K562 (cell line): ENCODE data around the gene UBE2D2.

ENCODE experiments used
- MXI1 ChIP-seq: IDR thresholded peaks from 2 replicates; pipeline ENCODE4 v1.6.1; 2011; ENCODE audit warnings: low read depth, mild to moderate bottlenecking, improper control_type of control experiment, low read length
- MYC ChIP-seq, 2 experiments: fragments of 250-450 bp in 1 of 2; sonication (Bioruptor Pico) in 1 of 2; IDR thresholded peaks; 2 replicates each; pipeline versions ENCODE4 v1.5.1 to v1.6.1; 2012 to 2021; ENCODE audit warnings: low read depth in 2 of 2, borderline replicate concordance in 1 of 2, improper control_type of control experiment in 1 of 2, low read length in 1 of 2, mild to moderate bottlenecking in 1 of 2, moderate library complexity in 1 of 2

DNA sequence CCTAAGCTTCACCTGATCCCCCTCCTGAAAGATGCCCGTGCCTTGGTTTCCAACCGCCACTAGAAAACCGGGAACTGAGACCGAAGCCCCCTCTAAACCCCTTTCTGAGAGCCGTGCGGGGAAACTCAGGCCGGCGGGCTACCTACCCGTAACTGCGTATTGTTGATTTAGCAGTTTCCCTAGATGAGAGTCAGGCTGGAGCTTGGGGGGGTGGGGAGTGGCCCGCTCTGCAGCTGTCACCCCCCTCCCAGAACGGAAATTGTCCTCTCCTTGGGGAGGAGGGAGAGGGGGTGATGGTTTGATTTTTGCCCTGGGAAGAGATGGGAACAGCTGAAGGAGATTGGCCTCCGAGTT is 89.5 kb downstream of the UBE2D2 start:
- TF ChIP-seq MXI1 (no peak), MYC (IDR thresholded peaks at IDR 0.05; ENCODE audit: low read depth, low read length) (no peak), MYC (CRISPR knock-in tag; IDR thresholded peaks at IDR 0.05; ENCODE audit: borderline replicate concordance, low read depth) (no peak)
